HG03378 (cell line): Measurements from ENCODE around the gene PRPH.
"Not testable (repeated sequence)": the region's sequence is repeated elsewhere in the genome, so short reads cannot be mapped to it uniquely, and the experiment has no call there.

Source experiments
- ATAC-seq: cut with Tn5 transposase; IDR thresholded peaks from one replicate; pipeline ENCODE4 v1.9.1; 2021; ENCODE audit warnings: mild to moderate bottlenecking, moderate library complexity; ENCODE audit not compliant: unreplicated experiment

Gene PRPH

GRCh38 chr12:49331380-49332222 is 36.7 kb downstream of the PRPH start:
- ATAC-seq = no peak

GRCh38 chr12:49332441-49332861 is 37.5 kb downstream of the PRPH start:
- ATAC-seq = no peak

- no peak for ATAC-seq
These were observed 38.0 kb downstream of the PRPH start for GRCh38 chr12:49332891-49333371.

GRCh38 chr12:49333778-49334177 is 38.8 kb downstream of the PRPH start:
- ATAC-seq = not testable (repeated sequence)

GRCh38 chr12:49334226-49334625 is 39.3 kb downstream of the PRPH start:
- ATAC-seq = no peak

GRCh38 chr12:49334681-49335080 is 39.7 kb downstream of the PRPH start:
- ATAC-seq = no peak

GRCh38 chr12:49335118-49335954 is 40.4 kb downstream of the PRPH start:
- ATAC-seq = no peak

GRCh38 chr12:49335955-49336644 is 41.2 kb downstream of the PRPH start:
- ATAC-seq = no peak

GRCh38 chr12:49336645-49337584 is 42.0 kb downstream of the PRPH start, which contains the start of gene C1QL4:
TSS of gene C1QL4 (minus strand) at chr12:49337188. CDS start at chr12:49336477, 711 bp downstream.
- ATAC-seq = no peak

GRCh38 chr12:49338830-49339463 is 44.0 kb downstream of the PRPH start:
- ATAC-seq = no peak

- ATAC-seq = no peak
These were observed 44.5 kb downstream of the PRPH start for GRCh38 chr12:49339464-49339861.

- no peak for ATAC-seq
These were observed 45.3 kb downstream of the PRPH start for GRCh38 chr12:49340095-49340870.

- no peak for ATAC-seq
These were observed 46.2 kb downstream of the PRPH start for GRCh38 chr12:49340971-49341776.

GRCh38 chr12:49341777-49342065 is 46.8 kb downstream of the PRPH start:
- ATAC-seq = no peak

GRCh38 chr12:49342066-49342913 is 47.3 kb downstream of the PRPH start:
- ATAC-seq = peak; percentile 47

- ATAC-seq = no peak
These were observed 48.2 kb downstream of the PRPH start for GRCh38 chr12:49342914-49343731.
